HepG2 (cell line): ENCODE measurements around the gene CPEB3. TPM values are rescaled to one million over a fixed set of nuclear protein-coding genes. Genes with fewer than 3 reads are reported as not detected.

Experiments used
- ATAC-seq: fragments of 200-7000 bp; cut with Tn5 transposase; 3 replicates; pipeline ENCODE4 v1.9.1; 2020; ENCODE audit warnings: mild to moderate bottlenecking, moderate library complexity
- BruUV-seq: library from RNA; stranded (reverse); fragments of 400-500 nt; replicated peaks from 2 replicates; lab custom pipeline; 2021; lab: Mats Ljungman, UMichigan
- CTCF ChIA-PET: fragments of 300-600 bp; formaldehyde crosslinking; extraction: SDS; loops from one replicate; lab custom pipeline; 2021; ENCODE audit warnings: low total read pairs, inconsistent platforms, low intra/inter-chr PET ratio; lab: Yijun Ruan, JAX
- POLR2A ChIA-PET: fragments of 350-600 bp; sonication (Branson Sonifier 250); formaldehyde crosslinking; loops from one replicate; lab custom pipeline; 2020; ENCODE audit warnings: antibody characterized with exemption, inconsistent platforms; lab: Yijun Ruan, JAX
- DNase-seq: peaks from one replicate; pipeline ENCODE4 v3.0.0-alpha.2; 2015; ENCODE audit warnings: low spot score
- FAIRE-seq: peaks from 3 replicates; lab custom pipeline; 2011; peaks lifted over from hg19 to GRCh38; lab: Jason Lieb, UNC
- H2AFZ ChIP-seq: one replicate; pipeline ENCODE4 v1.6.1; 2011; ENCODE audit warnings: low read length, inconsistent platforms
- H3K27ac ChIP-seq: fragments of 300-600 bp; 3 replicates; pipeline ENCODE4 v1.8.0; 2011; ENCODE audit warnings: mixed run types, mild to moderate bottlenecking, mixed read lengths, low read length, inconsistent platforms; ENCODE audit not compliant: insufficient read depth; ENCODE audit errors: extremely low read length
- H3K27me3 ChIP-seq, 2 experiments: fragments of 200-600 bp in 1 of 2; 2 replicates in 1 of 2; 3 replicates in 1 of 2; pipeline versions ENCODE4 v1.6.0 to v1.8.0; 2011; ENCODE audit warnings: low read length in 2 of 2, mild to moderate bottlenecking in 2 of 2, moderate library complexity in 2 of 2, inconsistent platforms in 1 of 2; ENCODE audit not compliant: insufficient read depth in 2 of 2, control insufficient read depth in 1 of 2
- H3K36me3 ChIP-seq, 2 experiments: fragments of 200-600 bp in 1 of 2; replicated peaks in 1 of 2; 2 replicates in 1 of 2; 3 replicates in 1 of 2; pipeline versions ENCODE4 v1.5.1 to v1.8.0; 2011; ENCODE audit warnings: low read length in 2 of 2, inconsistent platforms in 1 of 2; ENCODE audit not compliant: insufficient read depth in 2 of 2, control insufficient read depth in 1 of 2
- H3K4me1 ChIP-seq: 2 replicates; pipeline ENCODE4 v1.5.1; 2012; ENCODE audit warnings: low read length, inconsistent platforms; ENCODE audit not compliant: insufficient read depth
- H3K4me2 ChIP-seq: 2 replicates; pipeline ENCODE4 v1.6.0; 2011; ENCODE audit warnings: low read depth, low read length, inconsistent platforms
- H3K4me3 ChIP-seq, 3 experiments: fragments of 200-600 bp in 1 of 3; sonication (generic), shearing (Covaris generic) in 1 of 3; replicated peaks in 1 of 3; 2 replicates each; pipeline ENCODE4 v1.5.1; 2011 to 2016; ENCODE audit warnings: low read length in 3 of 3, inconsistent platforms in 2 of 3, low read depth in 2 of 3, mild to moderate bottlenecking in 2 of 3, control low read depth in 1 of 3, mixed read lengths in 1 of 3; ENCODE audit not compliant: insufficient read depth in 1 of 3
- H3K79me2 ChIP-seq: one replicate; pipeline ENCODE4 v1.6.1; 2011; ENCODE audit warnings: low read length, inconsistent platforms; ENCODE audit not compliant: insufficient read depth
- H3K9ac ChIP-seq: 2 replicates; pipeline ENCODE4 v1.6.0; 2011; ENCODE audit warnings: mild to moderate bottlenecking, low read depth, low read length, inconsistent platforms; ENCODE audit not compliant: insufficient read depth
- H3K9me3 ChIP-seq: 2 replicates; pipeline ENCODE4 v1.5.1; 2012; ENCODE audit warnings: mild to moderate bottlenecking, low read length
- H4K20me1 ChIP-seq: 2 replicates; pipeline ENCODE4 v1.6.0; 2011; ENCODE audit warnings: inconsistent platforms, mild to moderate bottlenecking, low read length, moderate library complexity; ENCODE audit not compliant: insufficient read depth
- DNMT1 ChIP-seq: sonication (generic); formaldehyde crosslinking; IDR thresholded peaks from 2 replicates; pipeline ENCODE4 v1.5.1; 2020; ENCODE audit warnings: mild to moderate bottlenecking, missing genetic modification reagents
- ERF ChIP-seq: IDR thresholded peaks from 2 replicates; pipeline ENCODE4 v1.6.1; 2018; ENCODE audit warnings: missing biosample characterization, missing genetic modification reagents
- GATA4 ChIP-seq: sonication (generic); IDR thresholded peaks from 2 replicates; pipeline ENCODE4 v1.6.1; 2016; ENCODE audit warnings: antibody characterized with exemption, low read depth, borderline replicate concordance
- MEIS1 ChIP-seq: sonication (generic); formaldehyde crosslinking; IDR thresholded peaks from 2 replicates; pipeline ENCODE4 v1.9.0; 2021; ENCODE audit warnings: mild to moderate bottlenecking, missing genetic modification reagents, moderate library complexity, borderline replicate concordance
- NFYC ChIP-seq: IDR thresholded peaks from 2 replicates; pipeline ENCODE4 v1.6.1; 2016; ENCODE audit warnings: missing genetic modification reagents, missing compliant biosample characterization
- PHF20 ChIP-seq: sonication (generic); formaldehyde crosslinking; IDR thresholded peaks from 2 replicates; pipeline ENCODE4 v1.5.0; 2020; ENCODE audit warnings: mild to moderate bottlenecking, missing genetic modification reagents
- RARA ChIP-seq: IDR thresholded peaks from 2 replicates; pipeline ENCODE4 v1.6.1; 2016; ENCODE audit warnings: missing genetic modification reagents, missing compliant biosample characterization
- SIN3A ChIP-seq: IDR thresholded peaks from 2 replicates; pipeline ENCODE4 v1.6.1; 2011; ENCODE audit warnings: low read depth, mild to moderate bottlenecking, control low read depth, low read length, borderline replicate concordance
- ZFP36 ChIP-seq: fragments of 150-350 bp; IDR thresholded peaks from 2 replicates; pipeline ENCODE4 v1.6.1; 2018; ENCODE audit warnings: borderline replicate concordance, low read length, low read depth; ENCODE audit not compliant: partially characterized antibody
- ZMYM4 ChIP-seq: sonication (generic); formaldehyde crosslinking; IDR thresholded peaks from 2 replicates; pipeline ENCODE4 v1.8.1; 2023; ENCODE audit warnings: mild to moderate bottlenecking, missing genetic modification reagents
- ZNF138 ChIP-seq: sonication (generic); formaldehyde crosslinking; IDR thresholded peaks from 2 replicates; pipeline ENCODE4 v1.5.0; 2020; ENCODE audit warnings: mild to moderate bottlenecking, low read depth, missing genetic modification reagents
- ZNF674 ChIP-seq: sonication (generic); formaldehyde crosslinking; IDR thresholded peaks from 2 replicates; pipeline ENCODE4 v1.5.0; 2020; ENCODE audit warnings: low read depth, mild to moderate bottlenecking, missing genetic modification reagents
- ZNF720 ChIP-seq: sonication (generic); formaldehyde crosslinking; IDR thresholded peaks from 2 replicates; pipeline ENCODE4 v1.4.0; 2020; ENCODE audit warnings: missing genetic modification reagents
- ZNF883 ChIP-seq: sonication (generic); formaldehyde crosslinking; IDR thresholded peaks from 2 replicates; pipeline ENCODE4 v1.5.1; 2020; ENCODE audit warnings: mild to moderate bottlenecking, missing genetic modification reagents; ENCODE audit errors: not compliant biosample characterization
- in situ Hi-C: cut with HindIII; loops from 2 replicates; pipeline ENCODE4 v1.10.0; 2017; ENCODE audit warnings: low pct_unique_long_range_greater_than_20kb; ENCODE audit not compliant: extremely low pct_ligation_motif_present
- intact Hi-C: fragments of 100-400 bp; cut with micrococcal nuclease; formaldehyde crosslinking; loops from one replicate; pipeline ENCODE4 v1.10.0; 2022; ENCODE audit not compliant: unreplicated experiment
- polyA plus RNA-seq, 8 experiments: library from polyadenylated mRNA; depleted of rRNA in 3 of 8; stranded (reverse) in 7 of 8; unstranded in 1 of 8; fragments of >200 nt; fragmentation: Illumina TruSeq in 4 of 8; extraction: Trizol in 4 of 8; gene quantifications; 2 replicates each; pipeline versions ENCODE4 v1.2.1 to v1.2.3, GENCODE V29; 2011 to 2016; ENCODE audit warnings: low read depth in 4 of 8, missing spikeins in 1 of 8, mixed read lengths in 1 of 8; ENCODE audit not compliant: insufficient read depth in 1 of 8
- total RNA-seq, 5 experiments: library from RNA; depleted of rRNA; stranded (reverse); fragments of >200 nt; fragmentation: Illumina TruSeq; extraction: Trizol; gene quantifications; 2 replicates each; pipeline ENCODE4 v1.2.3, GENCODE V29; 2016; ENCODE audit warnings: low read depth in 1 of 5
- TF ChIP-seq, protein P1 (sequence below): IDR thresholded peaks from 2 replicates; pipeline ENCODE4 v1.6.1; 2016; ENCODE audit warnings: mild to moderate bottlenecking
- TF ChIP-seq, protein P2 (sequence below): sonication (generic); formaldehyde crosslinking; IDR thresholded peaks from 2 replicates; pipeline ENCODE4 v1.8.0; 2022; ENCODE audit warnings: mild to moderate bottlenecking, missing genetic modification reagents; ENCODE audit not compliant: insufficient replicate concordance
- TF ChIP-seq, protein P3 (sequence below): sonication (generic); formaldehyde crosslinking; IDR thresholded peaks from 2 replicates; pipeline ENCODE4 v1.4.0; 2020; ENCODE audit warnings: mild to moderate bottlenecking, missing genetic modification reagents
- TF ChIP-seq, protein P4 (sequence below): IDR thresholded peaks from 2 replicates; pipeline ENCODE4 v1.6.1; 2012; ENCODE audit warnings: low read depth, low read length, improper control_type of control experiment

Gene CPEB3
- total and polyA plus RNA-seq, 2 of the 13 experiments (the other 11 are each of a cell fraction or from before 2014, with no cell fraction given), result 0.66 to 0.70 TPM

DNA sequence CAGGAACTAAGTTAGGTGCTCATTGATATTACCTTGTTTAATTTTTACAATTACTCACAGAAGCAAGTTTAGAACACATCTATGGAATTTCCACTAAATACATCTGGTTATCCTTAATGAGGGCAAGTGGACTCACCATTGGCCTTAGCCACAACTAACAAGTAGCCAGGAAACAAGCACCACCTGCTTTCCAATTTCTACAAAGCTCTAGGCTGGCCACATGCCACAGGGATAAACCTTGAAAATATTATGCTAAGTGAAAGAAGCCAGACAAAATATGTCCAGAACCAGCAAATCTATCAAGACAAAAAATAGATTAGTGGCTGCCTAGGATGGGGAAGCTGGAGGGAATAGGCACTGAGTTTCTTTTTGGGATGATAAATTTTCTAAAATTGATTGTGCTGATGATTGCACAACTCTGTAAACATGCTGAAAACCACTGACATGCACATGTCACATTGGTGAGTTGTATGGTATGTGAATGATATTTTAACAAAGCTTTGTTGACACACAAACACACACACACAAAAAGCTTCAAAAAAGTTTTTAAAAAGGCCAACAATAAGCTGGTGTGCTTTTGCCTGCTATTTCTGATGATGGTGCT lies 179.4 kb downstream of the CPEB3 start:
- no peaks in the 10 kb centered on the region for H3K79me2 ChIP-seq
- ChIA-PET POLR2A (interaction anchor here (1.0 to 2.3 kb wide), 4 partner anchors 8 to 12 kb away, joined by 3 to 10 read pairs (median 6); no protein-coding TSS in a partner anchor), CTCF (no interaction called here)
- H3K9me3 ChIP-seq, result no peaks in the 10 kb centered on the region
- ATAC-seq (no peak; the same call in 2 of the 3 replicates), FAIRE-seq (no peak), DNase-seq (peak; percentile 43)
- BruUV-seq, result no TSS peak
- H3K4me1 ChIP-seq, result peaks cover 64% of the 10 kb centered on the region
- intact Hi-C loops (no loop called here), in situ Hi-C loops (no loop called here)
- H3K9ac ChIP-seq, result no peak overlapping the region
- H3K27me3 ChIP-seq, result no peaks in the 10 kb centered on the region
- H2AFZ ChIP-seq, result no peak overlapping the region
- H3K4me2 ChIP-seq, result peak overlapping the region; percentile 9; the same call in 1 of the 2 replicates
- H3K27ac ChIP-seq, result no peak overlapping the region
- H3K4me3 ChIP-seq, result no peak overlapping the region
- H4K20me1 ChIP-seq, result no peaks in the 10 kb centered on the region
- H3K36me3 ChIP-seq, result no peaks in the 10 kb centered on the region; a peak in 1 of 5 replicates
- no peak for TF ChIP-seq GATA4
- TF ChIP-seq ERF, result 0 out of 2 replicates have a peak, but pooled peaks have one; percentile 20
- no peak for TF ChIP-seq NFYC
- no peak for TF ChIP-seq PHF20
- peak; percentile 22; the same call in 1 of the 2 replicates for TF ChIP-seq ZMYM4 (CRISPR knock-in tag)
- no peak for TF ChIP-seq SIN3A
- no peak for TF ChIP-seq ZFP36
- TF ChIP-seq ZNF883 (CRISPR knock-in tag), result no peak
- no peak for TF ChIP-seq ZNF138 (CRISPR knock-in tag)
- no peak for TF ChIP-seq DNMT1 (CRISPR knock-in tag)
- TF ChIP-seq ZNF720 (CRISPR knock-in tag), result no peak
- TF ChIP-seq ZNF674 (CRISPR knock-in tag), result no peak
- TF ChIP-seq, protein P1, sequence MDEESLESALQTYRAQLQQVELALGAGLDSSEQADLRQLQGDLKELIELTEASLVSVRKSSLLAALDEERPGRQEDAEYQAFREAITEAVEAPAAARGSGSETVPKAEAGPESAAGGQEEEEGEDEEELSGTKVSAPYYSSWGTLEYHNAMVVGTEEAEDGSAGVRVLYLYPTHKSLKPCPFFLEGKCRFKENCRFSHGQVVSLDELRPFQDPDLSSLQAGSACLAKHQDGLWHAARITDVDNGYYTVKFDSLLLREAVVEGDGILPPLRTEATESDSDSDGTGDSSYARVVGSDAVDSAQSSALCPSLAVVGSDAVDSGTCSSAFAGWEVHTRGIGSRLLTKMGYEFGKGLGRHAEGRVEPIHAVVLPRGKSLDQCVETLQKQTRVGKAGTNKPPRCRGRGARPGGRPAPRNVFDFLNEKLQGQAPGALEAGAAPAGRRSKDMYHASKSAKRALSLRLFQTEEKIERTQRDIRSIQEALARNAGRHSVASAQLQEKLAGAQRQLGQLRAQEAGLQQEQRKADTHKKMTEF (CRISPR knock-in tag), result peak; percentile 31; the same call in 1 of the 2 replicates
- TF ChIP-seq RARA (CRISPR knock-in tag), result peak; percentile 53; the same call in 1 of the 2 replicates
- TF ChIP-seq, protein P2, sequence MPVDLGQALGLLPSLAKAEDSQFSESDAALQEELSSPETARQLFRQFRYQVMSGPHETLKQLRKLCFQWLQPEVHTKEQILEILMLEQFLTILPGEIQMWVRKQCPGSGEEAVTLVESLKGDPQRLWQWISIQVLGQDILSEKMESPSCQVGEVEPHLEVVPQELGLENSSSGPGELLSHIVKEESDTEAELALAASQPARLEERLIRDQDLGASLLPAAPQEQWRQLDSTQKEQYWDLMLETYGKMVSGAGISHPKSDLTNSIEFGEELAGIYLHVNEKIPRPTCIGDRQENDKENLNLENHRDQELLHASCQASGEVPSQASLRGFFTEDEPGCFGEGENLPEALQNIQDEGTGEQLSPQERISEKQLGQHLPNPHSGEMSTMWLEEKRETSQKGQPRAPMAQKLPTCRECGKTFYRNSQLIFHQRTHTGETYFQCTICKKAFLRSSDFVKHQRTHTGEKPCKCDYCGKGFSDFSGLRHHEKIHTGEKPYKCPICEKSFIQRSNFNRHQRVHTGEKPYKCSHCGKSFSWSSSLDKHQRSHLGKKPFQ (CRISPR knock-in tag), result no peak
- TF ChIP-seq, protein P3, sequence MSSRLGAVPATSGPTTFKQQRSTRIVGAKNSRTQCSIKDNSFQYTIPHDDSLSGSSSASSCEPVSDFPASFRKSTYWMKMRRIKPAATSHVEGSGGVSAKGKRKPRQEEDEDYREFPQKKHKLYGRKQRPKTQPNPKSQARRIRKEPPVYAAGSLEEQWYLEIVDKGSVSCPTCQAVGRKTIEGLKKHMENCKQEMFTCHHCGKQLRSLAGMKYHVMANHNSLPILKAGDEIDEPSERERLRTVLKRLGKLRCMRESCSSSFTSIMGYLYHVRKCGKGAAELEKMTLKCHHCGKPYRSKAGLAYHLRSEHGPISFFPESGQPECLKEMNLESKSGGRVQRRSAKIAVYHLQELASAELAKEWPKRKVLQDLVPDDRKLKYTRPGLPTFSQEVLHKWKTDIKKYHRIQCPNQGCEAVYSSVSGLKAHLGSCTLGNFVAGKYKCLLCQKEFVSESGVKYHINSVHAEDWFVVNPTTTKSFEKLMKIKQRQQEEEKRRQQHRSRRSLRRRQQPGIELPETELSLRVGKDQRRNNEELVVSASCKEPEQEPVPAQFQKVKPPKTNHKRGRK (CRISPR knock-in tag), result no peak
- peak; percentile 77; the same call in 1 of the 2 replicates for TF ChIP-seq MEIS1 (CRISPR knock-in tag)
- TF ChIP-seq, protein P4, sequence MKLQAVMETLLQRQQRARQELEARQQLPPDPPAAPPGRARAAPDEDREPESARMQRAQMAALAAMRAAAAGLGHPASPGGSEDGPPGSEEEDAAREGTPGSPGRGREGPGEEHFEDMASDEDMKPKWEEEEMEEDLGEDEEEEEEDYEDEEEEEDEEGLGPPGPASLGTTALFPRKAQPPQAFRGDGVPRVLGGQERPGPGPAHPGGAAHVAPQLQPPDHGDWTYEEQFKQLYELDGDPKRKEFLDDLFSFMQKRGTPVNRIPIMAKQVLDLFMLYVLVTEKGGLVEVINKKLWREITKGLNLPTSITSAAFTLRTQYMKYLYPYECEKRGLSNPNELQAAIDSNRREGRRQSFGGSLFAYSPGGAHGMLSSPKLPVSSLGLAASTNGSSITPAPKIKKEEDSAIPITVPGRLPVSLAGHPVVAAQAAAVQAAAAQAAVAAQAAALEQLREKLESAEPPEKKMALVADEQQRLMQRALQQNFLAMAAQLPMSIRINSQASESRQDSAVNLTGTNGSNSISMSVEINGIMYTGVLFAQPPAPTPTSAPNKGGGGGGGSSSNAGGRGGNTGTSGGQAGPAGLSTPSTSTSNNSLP, result peak; percentile 68; the same call in 1 of the 2 replicates
